Measurements from ENCODE around the gene ITGB1BP1. TPM values are rescaled to one million over a fixed set of nuclear protein-coding genes. Genes with fewer than 3 reads are reported as not detected.

The ITGB1BP1 gene, protein sequence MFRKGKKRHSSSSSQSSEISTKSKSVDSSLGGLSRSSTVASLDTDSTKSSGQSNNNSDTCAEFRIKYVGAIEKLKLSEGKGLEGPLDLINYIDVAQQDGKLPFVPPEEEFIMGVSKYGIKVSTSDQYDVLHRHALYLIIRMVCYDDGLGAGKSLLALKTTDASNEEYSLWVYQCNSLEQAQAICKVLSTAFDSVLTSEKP
- total RNA-seq: 102 TPM
- long read RNA-seq, full-length matches to known transcripts: 48 of 116 reads
- long read RNA-seq, partial matches to known transcripts: 9 of 116 reads
- long read RNA-seq, other reads (novel, unspliced or antisense): 59 of 116 reads

DNA sequence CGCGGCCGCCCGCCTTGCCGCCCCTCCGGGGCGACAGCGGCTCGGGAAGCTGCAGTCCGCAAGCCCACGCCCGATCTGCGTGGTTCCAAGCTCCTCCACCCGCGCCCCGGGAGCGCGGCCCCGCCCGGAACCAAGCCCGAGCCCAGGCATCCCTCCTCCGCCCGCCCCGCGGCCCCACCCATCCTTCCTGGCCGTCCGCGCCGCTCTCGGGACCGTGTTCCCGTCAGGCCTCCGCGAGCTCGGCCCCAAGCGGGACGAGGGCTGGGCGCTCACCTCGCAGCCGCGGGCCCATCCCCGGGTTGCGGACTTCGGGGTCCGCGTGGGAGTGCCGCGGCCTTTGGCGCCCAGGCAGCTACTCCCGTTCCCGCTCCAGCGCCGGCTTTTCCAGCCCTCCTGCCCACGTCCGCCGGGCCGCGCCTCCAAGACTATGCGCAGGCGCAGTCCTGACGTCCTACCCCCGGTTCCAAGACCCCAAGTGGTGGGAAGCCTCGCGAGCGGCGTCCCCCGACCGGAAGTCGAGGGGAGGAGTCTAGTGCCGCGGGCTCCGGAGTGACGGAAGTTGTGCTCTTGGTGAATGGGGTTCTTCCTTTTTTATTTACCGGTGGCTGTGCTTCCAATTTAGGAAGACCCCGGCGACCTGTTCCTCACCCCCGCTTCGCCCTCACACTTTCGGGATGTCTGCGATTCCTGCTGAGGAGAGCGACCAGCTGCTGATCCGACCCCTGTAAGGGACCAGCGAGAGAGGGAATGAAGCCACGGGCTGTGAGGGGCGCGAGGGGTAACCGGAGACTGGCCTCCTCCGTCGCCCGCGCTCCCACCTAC is at the start of gene ITGB1BP1, which contains the start of gene CPSF3:
TSS of gene ITGB1BP1 (minus strand) at position 429 of the 822 bp plus-strand sequence. CDS start 4,831 bp downstream, outside the sequence.
TSS of gene CPSF3 (plus strand) at position 555 of the 822 bp plus-strand sequence. CDS start at position 675, 120 bp downstream.
- intact Hi-C loops (cut with micrococcal nuclease): no loop called here
- DNase-seq: peak; percentile 99
- peak; percentile 97 for ATAC-seq

DNA sequence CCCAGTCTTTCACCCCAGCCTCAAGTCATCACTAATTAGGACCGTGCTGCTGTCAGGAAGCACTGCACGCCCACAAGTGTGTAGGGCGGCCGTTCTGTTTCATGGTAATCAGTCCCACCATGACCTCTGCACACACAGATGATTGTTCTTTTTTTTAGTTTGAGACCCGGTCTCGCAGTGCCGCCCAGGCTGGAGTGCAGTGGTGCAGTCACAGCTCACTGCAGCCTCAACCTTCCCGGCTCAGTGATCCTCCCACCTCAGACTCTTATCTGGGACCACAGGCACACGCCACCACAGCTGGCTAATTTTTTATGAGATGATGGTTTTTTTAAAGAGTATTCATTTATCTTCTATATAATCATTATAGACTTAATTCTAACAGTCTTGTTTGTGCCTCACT is 49.2 kb upstream of the ITGB1BP1 start:
- intact Hi-C loops (cut with micrococcal nuclease): no loop called here
- no peak for DNase-seq
- ATAC-seq: no peak

DNA sequence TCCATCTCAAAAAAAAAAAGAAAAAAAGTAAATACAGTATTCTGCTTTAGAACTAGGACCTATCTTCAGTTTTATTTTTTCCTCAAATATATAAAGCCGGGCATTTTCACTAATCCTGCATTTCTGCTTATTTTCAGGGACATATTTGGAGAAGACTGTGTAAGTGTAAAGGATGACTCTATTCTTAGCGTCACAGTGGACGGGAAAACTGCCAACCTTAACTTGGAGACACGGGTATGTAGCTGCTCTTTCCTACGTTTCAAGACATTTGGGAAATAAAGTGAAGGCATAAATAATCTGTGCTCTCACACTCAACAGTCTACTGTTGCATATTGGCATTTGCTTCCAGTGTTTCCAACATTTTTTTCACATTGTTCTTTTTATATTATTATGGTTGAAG is 47.9 kb upstream of the ITGB1BP1 start:
- ATAC-seq: no peak

DNA sequence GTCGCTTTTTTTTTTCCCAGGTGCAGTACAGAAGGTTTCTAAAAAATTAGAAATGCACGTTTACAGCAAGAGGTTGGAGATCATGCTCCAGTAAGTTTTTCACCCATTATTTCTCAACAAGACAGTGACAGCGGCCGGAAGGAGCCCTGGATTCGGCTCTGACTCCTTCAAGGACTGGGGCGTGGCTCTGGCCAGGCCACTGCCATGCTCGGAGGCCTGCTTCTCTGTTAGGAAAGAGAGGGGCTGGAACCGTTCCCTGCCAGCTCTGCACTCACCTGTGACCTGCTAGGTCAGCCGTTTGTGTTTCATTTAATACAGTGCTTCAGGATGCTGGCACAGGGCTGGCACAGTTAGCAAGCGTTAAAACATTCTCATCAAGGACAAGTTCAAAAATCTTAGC is 44.4 kb upstream of the ITGB1BP1 start:
- ATAC-seq (no peak), DNase-seq (no peak)
- intact Hi-C loops (cut with micrococcal nuclease): no loop called here

More for the DNA sequence above, 47.9 kb upstream of the ITGB1BP1 start:
- DNase-seq: no peak
- intact Hi-C loops (cut with micrococcal nuclease): no loop called here

DNA sequence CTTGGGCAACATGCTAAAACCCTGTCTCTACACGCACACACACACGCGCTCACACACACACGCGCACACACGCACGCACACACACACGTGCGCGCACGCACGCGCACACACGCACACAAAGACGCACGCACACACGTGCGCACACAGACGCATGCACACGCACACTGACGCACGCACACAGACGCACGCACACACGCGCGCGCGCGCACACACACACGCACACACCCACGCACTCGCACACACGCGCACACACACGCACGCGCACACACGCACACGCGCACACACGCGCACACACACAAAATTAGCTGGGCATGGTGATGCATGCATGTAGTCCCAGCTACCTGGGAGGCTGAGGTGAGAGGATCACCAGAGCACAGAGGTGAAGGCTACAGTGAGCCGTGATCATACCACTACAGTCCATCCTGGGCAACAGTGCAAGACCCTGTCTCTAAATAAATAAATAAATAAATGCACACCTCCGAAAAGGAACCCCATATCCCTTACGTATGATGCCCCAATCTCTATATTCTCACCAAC is 42.9 kb upstream of the ITGB1BP1 start:
- ATAC-seq: no peak

DNA sequence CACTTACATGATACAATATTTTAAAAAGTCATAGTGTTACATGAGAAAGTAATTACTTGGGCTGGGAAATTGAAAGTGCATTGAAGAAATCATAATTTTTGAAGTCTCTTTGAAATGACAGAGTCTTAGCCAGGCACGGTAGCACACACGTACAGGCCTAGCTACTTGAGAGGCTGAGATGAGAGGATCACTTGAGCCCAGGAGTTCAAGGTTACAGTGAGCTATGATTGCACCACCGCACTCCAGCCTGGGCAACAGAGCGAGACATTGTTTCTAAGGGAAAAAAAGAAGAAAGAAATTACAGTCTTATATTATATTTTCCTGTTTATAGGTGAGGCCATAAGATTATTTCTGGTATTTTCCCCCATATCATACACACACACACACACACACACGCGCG is 41.8 kb upstream of the ITGB1BP1 start:
- DNase-seq: no peak
- intact Hi-C loops (cut with micrococcal nuclease): no loop called here
- ATAC-seq: no peak

More for the DNA sequence above, 42.9 kb upstream of the ITGB1BP1 start:
- DNase-seq: no peak
- intact Hi-C loops (cut with micrococcal nuclease): no loop called here

DNA sequence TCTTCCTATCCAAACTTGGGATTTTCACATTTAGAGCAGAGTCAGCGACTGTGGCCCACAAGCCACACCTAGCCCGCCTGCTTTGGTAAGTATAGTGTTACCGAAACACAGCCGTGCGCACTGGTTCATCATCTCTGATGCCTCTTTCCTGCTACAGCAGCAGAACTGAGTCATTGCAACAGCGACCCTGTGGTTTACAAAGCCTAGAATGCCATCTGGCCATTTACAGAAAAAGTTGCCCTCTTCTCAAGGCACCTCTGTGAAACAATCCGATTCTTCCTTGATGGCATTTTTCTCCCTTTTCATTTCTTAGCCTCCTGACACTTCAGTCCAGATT is 40.3 kb upstream of the ITGB1BP1 start:
- ATAC-seq: no peak
- intact Hi-C loops (cut with micrococcal nuclease): no loop called here

DNA sequence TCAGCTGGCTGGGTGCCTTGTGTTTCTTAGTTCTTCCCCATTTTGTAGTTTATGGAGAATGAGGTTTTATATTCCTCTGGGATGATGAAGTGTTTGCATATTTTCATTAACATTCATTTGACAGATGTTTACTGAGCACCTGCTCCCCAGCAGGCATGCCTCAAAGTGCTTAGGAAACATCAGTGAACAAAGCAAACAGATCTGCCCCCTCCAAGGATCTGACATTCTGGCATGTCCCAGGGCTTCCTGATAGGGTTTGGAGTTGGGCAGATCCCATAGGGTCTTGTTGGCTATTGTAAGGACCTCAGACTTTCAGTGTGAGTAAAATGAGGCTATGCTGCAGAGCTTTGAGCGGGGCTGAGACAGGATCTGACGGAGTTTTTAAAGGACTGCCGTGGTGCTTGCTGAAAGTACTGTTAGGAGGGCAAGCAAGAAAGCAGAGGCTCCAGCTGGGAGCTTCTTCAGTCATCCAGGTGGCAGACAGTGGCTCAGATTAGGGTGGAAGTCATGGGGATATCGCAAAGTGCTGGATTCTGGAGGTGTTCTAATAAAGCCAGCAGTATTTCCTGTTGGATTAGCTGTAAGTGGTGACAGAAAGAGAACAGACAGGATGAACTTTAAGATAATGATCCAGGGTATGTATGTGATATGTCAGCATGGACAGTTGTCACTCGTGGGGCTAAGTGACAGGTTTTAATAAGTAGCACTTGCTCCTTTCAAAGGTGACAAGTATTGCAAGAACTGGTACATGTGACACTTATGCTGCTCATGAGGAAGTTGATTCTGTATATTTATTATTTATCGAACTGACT is 39.8 kb upstream of the ITGB1BP1 start:
- intact Hi-C loops (cut with micrococcal nuclease): no loop called here
- ATAC-seq (no peak), DNase-seq (no peak)

More for the DNA sequence above, 40.3 kb upstream of the ITGB1BP1 start:
- no peak for DNase-seq

DNA sequence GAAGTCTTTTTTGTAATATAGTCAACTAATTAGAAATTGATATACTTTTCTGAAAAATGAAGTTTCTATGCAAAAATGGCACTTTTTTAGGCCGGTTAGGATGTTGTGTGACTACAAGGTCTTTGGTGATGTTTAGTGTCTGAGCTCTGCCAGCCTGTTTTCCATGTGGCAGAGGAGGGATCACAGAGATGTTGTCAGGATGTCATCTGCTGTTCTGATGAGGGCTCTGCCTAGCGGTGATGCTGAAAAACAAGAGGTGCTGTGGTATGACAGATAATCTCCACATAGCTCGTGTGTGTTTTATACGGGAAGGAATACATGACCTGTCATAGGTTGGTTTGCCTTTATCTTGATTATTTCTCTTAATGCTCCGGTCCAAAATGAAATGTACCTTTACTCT is 39.0 kb upstream of the ITGB1BP1 start:
- intact Hi-C loops (cut with micrococcal nuclease): no loop called here
- no peak for DNase-seq
- ATAC-seq: no peak

DNA sequence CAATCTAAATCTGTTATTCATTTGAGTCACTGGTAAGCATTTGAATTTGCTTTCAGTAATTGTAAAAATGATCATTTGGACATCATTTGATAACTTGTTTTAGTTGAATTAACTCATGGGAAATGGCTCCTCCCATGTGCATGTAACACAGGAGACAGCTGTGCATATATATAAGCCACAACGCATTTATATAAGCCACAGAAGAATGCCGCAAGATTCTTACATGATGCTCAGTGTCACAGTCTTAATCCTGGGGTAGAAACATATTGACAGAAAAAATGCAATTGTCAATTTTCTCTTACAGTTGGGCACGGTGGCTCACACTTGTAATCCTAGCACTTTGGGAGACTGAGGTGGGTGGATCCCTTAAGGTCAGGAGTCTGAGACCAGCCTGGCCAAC is 37.8 kb upstream of the ITGB1BP1 start:
- DNase-seq: no peak
- intact Hi-C loops (cut with micrococcal nuclease): no loop called here
- no peak for ATAC-seq

DNA sequence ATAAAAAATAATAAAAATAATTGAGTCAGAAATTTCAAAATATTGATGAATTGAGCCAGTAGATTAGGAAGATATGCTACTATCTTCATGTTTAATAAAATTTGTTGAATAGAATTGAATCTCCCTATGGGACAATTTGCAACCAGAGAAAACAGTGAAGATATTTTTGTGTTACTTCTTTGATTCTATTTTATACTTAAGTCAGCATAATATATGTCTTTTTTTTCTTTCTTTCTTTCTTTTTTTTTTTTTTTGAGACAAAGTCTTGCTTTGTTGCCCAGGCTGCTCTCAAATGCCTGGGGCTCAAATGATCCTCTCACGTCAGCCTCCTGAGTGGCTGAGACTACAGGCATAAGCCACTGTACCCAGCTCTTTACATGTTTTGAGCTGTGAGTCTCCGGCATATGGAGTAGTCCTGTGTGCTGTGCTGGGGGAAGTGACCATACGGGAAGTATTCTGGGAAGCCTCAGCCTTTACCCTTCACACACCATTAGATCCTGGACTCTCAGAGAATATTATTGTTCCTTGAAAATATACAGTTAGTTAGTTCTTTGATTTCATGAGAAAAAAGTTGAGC is 37.2 kb upstream of the ITGB1BP1 start:
- DNase-seq: no peak
- no peak for ATAC-seq
- intact Hi-C loops (cut with micrococcal nuclease): no loop called here

DNA sequence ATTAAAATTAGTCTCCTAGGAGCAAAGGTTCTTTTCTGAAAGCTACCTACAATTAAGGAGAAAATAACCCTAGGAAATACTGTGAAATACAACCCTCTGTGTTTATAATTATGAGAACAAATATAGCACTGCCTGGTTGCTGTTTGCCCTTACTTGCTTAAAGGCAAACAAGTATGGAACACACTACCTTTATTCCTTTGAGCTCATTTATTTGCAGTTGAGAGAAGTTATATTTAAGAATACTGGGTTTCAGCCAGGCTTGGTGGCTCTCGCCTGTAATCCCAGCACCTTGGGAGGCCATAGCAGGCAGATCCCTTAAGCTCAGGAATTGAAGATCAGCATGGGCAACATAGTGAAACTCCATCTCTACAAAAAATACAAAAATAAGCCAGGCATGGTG is 27.9 kb upstream of the ITGB1BP1 start:
- intact Hi-C loops (cut with micrococcal nuclease): no loop called here
- no peak for DNase-seq
- no peak for ATAC-seq

DNA sequence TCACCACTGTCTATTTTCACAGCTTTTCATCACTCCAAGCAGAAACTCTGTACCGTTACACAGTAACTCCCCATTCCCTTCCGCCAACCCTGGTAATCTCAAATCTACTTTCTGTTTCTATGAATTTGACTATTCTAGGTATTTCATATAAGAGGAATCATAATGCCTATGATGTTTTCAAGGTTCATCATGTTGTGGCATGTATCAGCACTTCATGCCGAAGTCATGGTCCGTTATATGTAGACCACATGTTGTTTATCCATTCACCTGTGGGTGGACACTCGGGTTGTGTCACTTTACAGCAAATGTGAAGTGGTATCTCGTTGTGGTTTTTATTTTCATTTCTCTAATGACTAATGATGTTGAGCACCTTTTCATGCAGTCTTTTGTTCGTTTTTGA is 21.8 kb upstream of the ITGB1BP1 start:
- intact Hi-C loops (cut with micrococcal nuclease): no loop called here
- DNase-seq (no peak), ATAC-seq (no peak)

DNA sequence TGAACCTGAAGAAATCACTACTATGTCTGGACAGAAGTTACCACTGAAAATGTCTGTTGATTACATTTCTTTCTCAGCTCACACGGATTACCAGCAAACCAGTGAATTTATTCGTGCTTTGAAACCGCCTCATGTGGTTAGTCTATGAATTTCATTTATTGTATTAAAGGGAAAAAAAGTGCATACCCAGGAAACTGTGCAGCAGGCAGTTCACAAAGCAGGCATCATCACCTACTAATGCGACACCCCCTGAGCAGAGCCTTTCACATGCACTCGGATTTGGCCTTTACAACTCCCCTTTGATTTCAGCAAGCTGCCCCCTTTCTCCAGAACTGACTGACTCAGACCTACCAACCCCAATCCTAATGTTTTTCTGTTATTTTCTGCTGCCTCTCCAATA is 20.2 kb upstream of the ITGB1BP1 start:
- ATAC-seq (no peak), DNase-seq (no peak)
- intact Hi-C loops (cut with micrococcal nuclease): no loop called here

DNA sequence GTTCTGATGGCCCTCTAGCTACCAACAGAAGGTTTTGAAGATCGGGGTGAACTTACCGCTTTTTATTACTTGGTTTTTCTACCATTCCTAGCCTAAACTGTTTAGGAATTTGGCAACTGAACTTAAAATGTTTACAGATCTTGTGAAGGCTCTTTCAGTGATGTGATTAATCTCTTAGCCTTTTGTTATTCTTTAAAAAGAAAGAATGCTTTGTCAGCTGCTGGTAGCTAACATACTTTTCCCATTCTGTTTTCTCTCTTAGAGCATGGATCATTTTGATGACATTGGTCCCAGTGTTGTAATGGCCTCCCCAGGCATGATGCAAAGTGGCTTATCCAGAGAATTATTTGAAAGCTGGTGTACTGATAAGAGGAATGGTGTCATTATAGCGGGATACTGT is 18.2 kb upstream of the ITGB1BP1 start:
- intact Hi-C loops (cut with micrococcal nuclease): no loop called here
- DNase-seq: no peak
- no peak for ATAC-seq

DNA sequence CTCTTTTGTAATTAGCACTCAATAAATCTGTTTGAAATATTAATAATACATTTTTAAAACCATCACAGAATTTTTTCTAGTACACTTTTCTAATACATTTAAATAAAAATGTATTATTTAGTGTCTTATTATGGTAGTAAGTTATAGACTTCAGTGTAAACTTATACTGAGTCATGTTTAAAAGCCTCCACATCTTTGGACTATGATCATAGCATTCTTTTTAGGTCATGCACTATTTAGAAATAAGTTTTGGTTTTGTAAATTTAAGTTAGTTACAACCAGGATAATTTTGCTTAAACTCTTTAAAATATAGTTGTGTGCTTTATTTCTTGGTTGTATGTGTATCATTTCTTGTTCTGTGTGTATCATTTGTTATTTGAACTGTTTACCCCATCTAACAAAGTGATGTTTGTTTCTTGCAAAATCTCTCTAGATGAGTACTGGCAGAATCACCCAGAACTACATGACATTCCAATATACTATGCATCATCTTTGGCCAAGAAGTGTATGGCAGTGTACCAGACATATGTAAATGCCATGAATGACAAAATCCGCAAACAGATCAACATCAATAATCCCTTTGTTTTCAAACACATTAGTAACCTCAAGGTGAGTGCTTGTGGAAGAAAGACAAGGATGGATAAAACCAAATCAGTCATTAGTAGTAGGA is 16.9 kb upstream of the ITGB1BP1 start:
- no peak for DNase-seq

DNA sequence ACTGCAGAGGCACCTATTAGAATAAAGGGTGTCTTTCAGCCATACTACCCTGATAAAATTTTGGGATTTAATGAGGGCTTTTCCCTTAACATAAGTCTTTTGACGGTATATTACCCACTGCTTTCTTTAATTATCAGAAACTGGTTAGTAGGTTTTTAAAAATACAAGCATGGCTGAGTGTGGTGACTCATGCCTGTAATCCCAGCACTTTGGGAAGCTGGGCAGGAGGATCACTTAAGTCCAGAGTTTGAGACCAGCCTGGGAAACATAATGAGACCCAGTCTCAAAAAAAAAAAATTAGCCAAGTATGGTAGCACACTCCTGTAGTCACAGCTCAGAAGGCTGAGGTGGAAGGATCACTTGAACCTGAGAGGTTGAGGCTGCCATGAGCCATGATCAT is 16.2 kb upstream of the ITGB1BP1 start:
- no peak for DNase-seq
- intact Hi-C loops (cut with micrococcal nuclease): no loop called here
- no peak for ATAC-seq

More for the DNA sequence above, 16.9 kb upstream of the ITGB1BP1 start:
- no peak for ATAC-seq
- intact Hi-C loops (cut with micrococcal nuclease): no loop called here

DNA sequence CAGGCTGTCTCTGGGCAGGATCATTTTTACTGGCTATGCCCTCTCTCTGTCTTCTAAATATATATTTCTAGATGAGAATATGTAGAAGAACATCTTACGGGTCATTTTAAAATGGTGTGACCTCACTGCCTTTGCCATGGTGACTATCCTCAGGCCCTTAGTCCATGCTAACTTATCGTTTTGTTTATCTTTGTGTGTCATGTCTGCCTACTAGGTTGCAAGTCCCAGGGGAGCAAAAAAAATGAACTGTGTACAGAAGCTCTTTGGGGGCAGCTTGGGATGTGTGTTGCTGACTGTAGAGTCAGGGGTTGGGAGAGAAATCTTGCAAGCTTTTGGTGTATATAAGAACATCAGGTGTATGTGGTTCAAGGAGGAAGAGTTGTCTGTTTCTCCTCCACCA is 11.2 kb upstream of the ITGB1BP1 start:
- intact Hi-C loops (cut with micrococcal nuclease): no loop called here
- no peak for ATAC-seq
- no peak for DNase-seq

Measured in left ventricle myocardium superior (tissue), 1 donor.